ENCODE results near the gene COMMD4.

DNA sequence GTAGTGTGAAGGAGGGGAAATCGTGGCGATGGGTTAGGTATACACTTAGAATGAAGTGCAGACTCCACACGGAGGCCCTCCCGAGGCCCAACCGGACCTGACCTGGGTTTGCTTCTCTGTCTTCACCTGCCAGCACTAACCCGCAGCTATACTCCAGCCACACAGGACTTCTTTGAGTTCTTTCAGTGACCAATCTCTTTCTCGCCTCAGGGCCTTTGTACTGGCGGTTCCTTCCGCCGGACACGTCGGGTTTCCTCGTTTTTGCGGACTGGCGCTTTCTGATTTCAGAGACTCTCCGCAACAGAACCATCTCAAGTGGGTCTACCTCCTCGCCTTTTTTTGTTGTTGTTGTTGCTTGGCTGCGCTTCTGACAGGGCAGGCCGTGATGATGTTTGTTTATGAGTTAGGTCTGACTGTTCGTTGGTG, 10.9 kb downstream of the COMMD4 start, which contains the start of gene NEIL1:
- TF ChIP-seq, protein P1, sequence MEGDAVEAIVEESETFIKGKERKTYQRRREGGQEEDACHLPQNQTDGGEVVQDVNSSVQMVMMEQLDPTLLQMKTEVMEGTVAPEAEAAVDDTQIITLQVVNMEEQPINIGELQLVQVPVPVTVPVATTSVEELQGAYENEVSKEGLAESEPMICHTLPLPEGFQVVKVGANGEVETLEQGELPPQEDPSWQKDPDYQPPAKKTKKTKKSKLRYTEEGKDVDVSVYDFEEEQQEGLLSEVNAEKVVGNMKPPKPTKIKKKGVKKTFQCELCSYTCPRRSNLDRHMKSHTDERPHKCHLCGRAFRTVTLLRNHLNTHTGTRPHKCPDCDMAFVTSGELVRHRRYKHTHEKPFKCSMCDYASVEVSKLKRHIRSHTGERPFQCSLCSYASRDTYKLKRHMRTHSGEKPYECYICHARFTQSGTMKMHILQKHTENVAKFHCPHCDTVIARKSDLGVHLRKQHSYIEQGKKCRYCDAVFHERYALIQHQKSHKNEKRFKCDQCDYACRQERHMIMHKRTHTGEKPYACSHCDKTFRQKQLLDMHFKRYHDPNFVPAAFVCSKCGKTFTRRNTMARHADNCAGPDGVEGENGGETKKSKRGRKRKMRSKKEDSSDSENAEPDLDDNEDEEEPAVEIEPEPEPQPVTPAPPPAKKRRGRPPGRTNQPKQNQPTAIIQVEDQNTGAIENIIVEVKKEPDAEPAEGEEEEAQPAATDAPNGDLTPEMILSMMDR (IDR thresholded peaks at IDR 0.05; ENCODE audit: insufficient read depth, low read length, poor library complexity, severe bottlenecking) = no peak
- no peak for TF ChIP-seq EZH2phosphoT487 (conservative IDR thresholded peaks at IDR 0.05; ENCODE audit: low read length)
